H9 (cell line): ENCODE measurements around the gene NFASC. TPM values are rescaled to one million over a fixed set of nuclear protein-coding genes. Genes with fewer than 3 reads are reported as not detected.

Experiments used
- DNase-seq: peaks from one replicate; pipeline ENCODE4 v3.0.0-alpha.2; 2017
- H2AFZ ChIP-seq: one replicate; pipeline ENCODE4 v1.6.1; 2013; ENCODE audit warnings: mild to moderate bottlenecking, low read length, control low read depth, moderate library complexity
- H2AK5ac ChIP-seq: 2 replicates; pipeline ENCODE4 v1.6.1; 2013; ENCODE audit warnings: low read length, control low read depth, mixed read lengths; ENCODE audit not compliant: insufficient read length
- H2BK120ac ChIP-seq: one replicate; pipeline ENCODE4 v1.6.1; 2013; ENCODE audit warnings: low read depth, mild to moderate bottlenecking, low read length, control low read depth, inconsistent platforms; ENCODE audit not compliant: poor library complexity, severe bottlenecking
- H2BK12ac ChIP-seq: 2 replicates; pipeline ENCODE4 v1.6.1; 2013; ENCODE audit warnings: low read length, control low read depth, mixed read lengths, low read depth; ENCODE audit not compliant: insufficient read length
- H2BK15ac ChIP-seq: 2 replicates; pipeline ENCODE4 v1.6.1; 2013; ENCODE audit warnings: low read depth, low read length, control low read depth
- H2BK20ac ChIP-seq: one replicate; pipeline ENCODE4 v1.6.1; 2013; ENCODE audit warnings: low read depth, mild to moderate bottlenecking, low read length, control low read depth, inconsistent platforms; ENCODE audit not compliant: poor library complexity, severe bottlenecking
- H2BK5ac ChIP-seq: 2 replicates; pipeline ENCODE4 v1.6.1; 2013; ENCODE audit warnings: low read length, control low read depth, mixed read lengths; ENCODE audit not compliant: insufficient read length
- H3K14ac ChIP-seq: 2 replicates; pipeline ENCODE4 v1.6.1; 2013; ENCODE audit warnings: low read length, control low read depth; ENCODE audit not compliant: insufficient read depth
- H3K18ac ChIP-seq: 2 replicates; pipeline ENCODE4 v1.6.1; 2013; ENCODE audit warnings: low read depth, mild to moderate bottlenecking, mixed read lengths, low read length, control low read depth; ENCODE audit not compliant: insufficient read length
- H3K23ac ChIP-seq: 2 replicates; pipeline ENCODE4 v1.6.1; 2013; ENCODE audit warnings: low read length, control low read depth, mixed read lengths, low read depth; ENCODE audit not compliant: insufficient read length
- H3K23me2 ChIP-seq: 2 replicates; pipeline ENCODE4 v1.6.1; 2013; ENCODE audit warnings: low read depth, mild to moderate bottlenecking, mixed read lengths, low read length, control low read depth; ENCODE audit not compliant: insufficient read length, poor library complexity, severe bottlenecking
- H3K27ac ChIP-seq: 2 replicates; pipeline ENCODE4 v1.5.1; 2013; ENCODE audit warnings: low read length, control low read depth, mixed read lengths, low read depth; ENCODE audit not compliant: insufficient read length
- H3K27me3 ChIP-seq: 2 replicates; pipeline ENCODE4 v1.6.1; 2013; ENCODE audit warnings: low read length, control low read depth, inconsistent platforms; ENCODE audit not compliant: insufficient read depth
- H3K4ac ChIP-seq: 2 replicates; pipeline ENCODE4 v1.6.1; 2013; ENCODE audit warnings: low read depth, mild to moderate bottlenecking, control low read depth, inconsistent platforms, low read length, moderate library complexity
- H3K4me1 ChIP-seq: 2 replicates; pipeline ENCODE4 v1.6.1; 2013; ENCODE audit warnings: low read length, control low read depth, inconsistent platforms; ENCODE audit not compliant: insufficient read depth
- H3K4me2 ChIP-seq: 2 replicates; pipeline ENCODE4 v1.6.1; 2013; ENCODE audit warnings: low read length, control low read depth, mixed read lengths; ENCODE audit not compliant: insufficient read length, insufficient read depth
- H3K56ac ChIP-seq: 2 replicates; pipeline ENCODE4 v1.6.1; 2013; ENCODE audit warnings: low read depth, mild to moderate bottlenecking, mixed read lengths, low read length, control low read depth; ENCODE audit not compliant: insufficient read length
- H3K79me1 ChIP-seq: 2 replicates; pipeline ENCODE4 v1.6.1; 2013; ENCODE audit warnings: low read depth, mild to moderate bottlenecking, moderate library complexity, low read length, control low read depth, inconsistent platforms; ENCODE audit not compliant: insufficient read depth, poor library complexity, severe bottlenecking
- H3K79me2 ChIP-seq: 2 replicates; pipeline ENCODE4 v1.6.1; 2013; ENCODE audit warnings: low read length, control low read depth, inconsistent platforms; ENCODE audit not compliant: insufficient read depth
- H3K9ac ChIP-seq: 2 replicates; pipeline ENCODE4 v1.6.1; 2013; ENCODE audit warnings: low read length, control low read depth, mixed read lengths; ENCODE audit not compliant: insufficient read length; ENCODE audit errors: extremely low read depth
- H3K9me3 ChIP-seq: one replicate; pipeline ENCODE4 v1.6.1; 2013; ENCODE audit warnings: low read depth, low read length, inconsistent platforms; ENCODE audit not compliant: control insufficient read depth
- H3T11ph ChIP-seq: one replicate; pipeline ENCODE4 v1.6.1; 2013; ENCODE audit warnings: mild to moderate bottlenecking, low read length, control low read depth, inconsistent platforms
- H4K20me1 ChIP-seq: one replicate; pipeline ENCODE4 v1.6.1; 2013; ENCODE audit not compliant: control insufficient read depth, insufficient read length, insufficient read depth
- H4K5ac ChIP-seq: 2 replicates; pipeline ENCODE4 v1.6.1; 2013; ENCODE audit warnings: low read depth, mild to moderate bottlenecking, mixed read lengths, low read length, control low read depth; ENCODE audit not compliant: insufficient read length
- H4K8ac ChIP-seq: replicated peaks from 2 replicates; pipeline ENCODE4 v1.6.1; 2013; ENCODE audit warnings: low read length, control low read depth, mixed read lengths, low read depth; ENCODE audit not compliant: insufficient read length
- H4K91ac ChIP-seq: 2 replicates; pipeline ENCODE4 v1.6.1; 2013; ENCODE audit warnings: low read depth, mild to moderate bottlenecking, moderate library complexity, mixed read lengths, low read length, control low read depth; ENCODE audit not compliant: insufficient read length
- H3K27ac Mint-ChIP-seq, 3 experiments: 2 replicates in 2 of 3; 3 replicates in 1 of 3; pipeline ENCODE4 v1.8.0; 2020 to 2021; ENCODE audit warnings: mixed read lengths in 3 of 3, mild to moderate bottlenecking in 1 of 3, moderate library complexity in 1 of 3
- H3K27me3 Mint-ChIP-seq: 2 replicates; pipeline ENCODE4 v1.8.0; 2021; ENCODE audit warnings: low read depth, mild to moderate bottlenecking, moderate library complexity, mixed read lengths
- H3K36me3 Mint-ChIP-seq, 3 experiments: 2 replicates in 2 of 3; 3 replicates in 1 of 3; pipeline ENCODE4 v1.8.0; 2020 to 2021; ENCODE audit warnings: low read depth in 3 of 3, mixed read lengths in 3 of 3; ENCODE audit not compliant: insufficient read depth in 1 of 3
- H3K4me1 Mint-ChIP-seq, 2 experiments: 2 replicates each; pipeline ENCODE4 v1.8.0; 2020; ENCODE audit warnings: mixed read lengths in 2 of 2
- H3K4me3 Mint-ChIP-seq, 2 experiments: 2 replicates in 1 of 2; 3 replicates in 1 of 2; pipeline ENCODE4 v1.8.0; 2020 to 2021; ENCODE audit warnings: mild to moderate bottlenecking in 2 of 2, mixed read lengths in 2 of 2, moderate library complexity in 1 of 2
- H3K9me3 Mint-ChIP-seq, 2 experiments: 2 replicates in 1 of 2; 3 replicates in 1 of 2; pipeline ENCODE4 v1.8.0; 2020; ENCODE audit warnings: mild to moderate bottlenecking in 2 of 2, mixed read lengths in 2 of 2, moderate library complexity in 1 of 2
- WGBS: extraction: QIAGEN DNeasy Blood & Tissue Kit; methylation state at CpG from one replicate; pipeline ENCODE4 v1.1.7; 2013; ENCODE audit warnings: missing lambda C conversion rate, low lambda C conversion rate, mixed read lengths; ENCODE audit not compliant: insufficient read length; ENCODE audit errors: extremely low coverage; 5-methylcytosine and 5-hydroxymethylcytosine counted together
- total RNA-seq: library from RNA; stranded (reverse); gene quantifications from 2 replicates; pipeline ENCODE4 v1.2.1, GENCODE V29; 2021
- TF ChIP-seq, protein P1 (sequence below): fragments of 200-600 bp; sonication (generic); conservative IDR thresholded peaks from 3 replicates; pipeline ENCODE4 v1.8.0; 2021; ENCODE audit warnings: antibody characterized with exemption, mild to moderate bottlenecking

NFASC gene
- total RNA-seq, 1 experiment from 2014 or later = 5.0 TPM

DNA sequence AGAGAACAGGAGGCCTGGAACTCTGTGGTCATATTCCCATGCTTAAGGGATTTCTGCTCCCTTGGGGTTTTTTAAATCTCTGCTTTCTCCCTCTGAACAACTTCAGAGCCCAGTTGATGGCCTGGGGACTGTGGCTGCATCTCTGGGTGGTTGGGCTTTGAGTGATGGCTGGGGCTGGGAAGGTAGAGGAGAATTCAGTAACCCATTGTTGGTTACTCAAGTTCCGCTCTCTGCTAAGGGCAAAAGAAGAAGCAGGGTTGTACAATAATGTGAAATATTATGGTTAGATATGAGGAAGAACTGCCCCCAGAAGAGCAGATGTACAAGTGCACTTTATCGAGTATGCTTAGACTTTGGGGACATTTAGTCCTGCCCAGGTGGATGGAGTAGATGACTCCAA lies 100.3 kb downstream of the NFASC start:
- Mint-ChIP-seq H3K27me3 (no peaks in the 10 kb centered on the region), H3K9me3 (no peaks in the 10 kb centered on the region), H3K27ac (no peak overlapping the region), H3K4me1 (peaks cover 0 to 3% of the 10 kb centered on the region in 2 experiments; a peak in 1 of 4 replicates), H3K36me3 (no peaks in the 10 kb centered on the region), H3K4me3 (no peak overlapping the region)
- H3K9me3 ChIP-seq = no peaks in the 10 kb centered on the region
- H3K14ac ChIP-seq = no peak overlapping the region
- no peaks in the 10 kb centered on the region for H3K27me3 ChIP-seq
- no peak for DNase-seq
- no peak overlapping the region for H4K8ac ChIP-seq
- no peak overlapping the region for H3K18ac ChIP-seq
- no peak overlapping the region for H2AK5ac ChIP-seq
- no peak overlapping the region for H3K27ac ChIP-seq
- H2BK5ac ChIP-seq = no peak overlapping the region
- no peak overlapping the region for H3K9ac ChIP-seq
- H3K79me2 ChIP-seq = no peaks in the 10 kb centered on the region
- no peak overlapping the region for H2BK20ac ChIP-seq
- no peak overlapping the region for H3T11ph ChIP-seq
- H3K23ac ChIP-seq = no peak overlapping the region
- H3K56ac ChIP-seq = no peak overlapping the region
- H2BK120ac ChIP-seq = no peak overlapping the region
- H4K91ac ChIP-seq = no peak overlapping the region
- H2BK15ac ChIP-seq = no peak overlapping the region
- H3K79me1 ChIP-seq = no peaks in the 10 kb centered on the region
- H3K23me2 ChIP-seq = no peaks in the 10 kb centered on the region
- H3K4me1 ChIP-seq = no peaks in the 10 kb centered on the region
- TF ChIP-seq, protein P1, sequence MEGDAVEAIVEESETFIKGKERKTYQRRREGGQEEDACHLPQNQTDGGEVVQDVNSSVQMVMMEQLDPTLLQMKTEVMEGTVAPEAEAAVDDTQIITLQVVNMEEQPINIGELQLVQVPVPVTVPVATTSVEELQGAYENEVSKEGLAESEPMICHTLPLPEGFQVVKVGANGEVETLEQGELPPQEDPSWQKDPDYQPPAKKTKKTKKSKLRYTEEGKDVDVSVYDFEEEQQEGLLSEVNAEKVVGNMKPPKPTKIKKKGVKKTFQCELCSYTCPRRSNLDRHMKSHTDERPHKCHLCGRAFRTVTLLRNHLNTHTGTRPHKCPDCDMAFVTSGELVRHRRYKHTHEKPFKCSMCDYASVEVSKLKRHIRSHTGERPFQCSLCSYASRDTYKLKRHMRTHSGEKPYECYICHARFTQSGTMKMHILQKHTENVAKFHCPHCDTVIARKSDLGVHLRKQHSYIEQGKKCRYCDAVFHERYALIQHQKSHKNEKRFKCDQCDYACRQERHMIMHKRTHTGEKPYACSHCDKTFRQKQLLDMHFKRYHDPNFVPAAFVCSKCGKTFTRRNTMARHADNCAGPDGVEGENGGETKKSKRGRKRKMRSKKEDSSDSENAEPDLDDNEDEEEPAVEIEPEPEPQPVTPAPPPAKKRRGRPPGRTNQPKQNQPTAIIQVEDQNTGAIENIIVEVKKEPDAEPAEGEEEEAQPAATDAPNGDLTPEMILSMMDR = no peak
- no CpG with 5 or more reads among the region's 2 CpGs for WGBS
- no peak overlapping the region for H3K4ac ChIP-seq
- no peaks in the 10 kb centered on the region for H4K20me1 ChIP-seq
- no peak overlapping the region for H3K4me2 ChIP-seq
- no peak overlapping the region for H4K5ac ChIP-seq
- no peak overlapping the region for H2BK12ac ChIP-seq
- no peak overlapping the region for H2AFZ ChIP-seq
